NCI-H1105 treated with DMSO at 0.1 percent for 48 hours (cell line): ENCODE data around the gene ADGRF1.
A peak's percentile ranks its signal among the peaks of the same experiment; 100 is the strongest.

Experiments used
- DNase-seq: peaks from one replicate; lab custom pipeline; 2025; lab: John Stamatoyannopoulos, UW

The ADGRF1 gene

DNA sequence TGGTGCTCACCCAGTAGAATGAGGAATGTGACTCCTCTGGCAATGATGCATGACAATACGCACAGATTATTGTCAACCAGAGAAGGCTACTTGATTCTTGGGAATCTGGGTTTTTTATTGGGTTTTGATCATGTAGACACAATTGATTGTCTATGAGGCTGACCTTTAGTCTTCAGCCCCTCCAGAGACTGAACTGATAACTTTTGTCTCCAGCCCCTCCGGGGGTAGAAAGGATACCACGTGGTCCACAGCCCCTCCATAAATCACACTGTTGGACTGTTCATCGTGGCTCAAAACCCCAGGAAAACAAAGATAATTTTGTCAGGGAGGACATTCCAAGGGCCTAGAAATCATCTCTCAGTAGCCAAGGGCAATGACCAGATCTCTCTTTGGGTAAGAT is 62.9 kb downstream of the ADGRF1 start:
- DNase-seq = no peak

DNA sequence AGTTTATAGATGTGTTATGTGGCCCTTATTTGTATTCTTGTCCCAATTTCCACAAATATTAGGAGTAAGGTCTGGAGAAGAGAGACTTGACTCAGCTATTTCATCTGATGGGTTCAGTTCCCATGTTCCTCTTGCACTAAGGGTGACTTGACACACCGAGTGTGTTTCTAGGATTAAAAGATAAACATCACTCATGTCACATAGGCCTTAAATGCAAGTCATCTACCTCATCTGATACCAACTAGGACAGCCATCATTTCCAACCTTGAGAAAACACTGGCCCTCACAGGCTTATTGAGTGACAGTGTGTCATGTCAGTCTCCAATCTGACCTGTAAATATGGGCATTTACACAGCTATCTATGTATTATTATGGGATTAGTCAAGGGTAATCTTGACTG is 67.3 kb downstream of the ADGRF1 start:
- DNase-seq = no peak

DNA sequence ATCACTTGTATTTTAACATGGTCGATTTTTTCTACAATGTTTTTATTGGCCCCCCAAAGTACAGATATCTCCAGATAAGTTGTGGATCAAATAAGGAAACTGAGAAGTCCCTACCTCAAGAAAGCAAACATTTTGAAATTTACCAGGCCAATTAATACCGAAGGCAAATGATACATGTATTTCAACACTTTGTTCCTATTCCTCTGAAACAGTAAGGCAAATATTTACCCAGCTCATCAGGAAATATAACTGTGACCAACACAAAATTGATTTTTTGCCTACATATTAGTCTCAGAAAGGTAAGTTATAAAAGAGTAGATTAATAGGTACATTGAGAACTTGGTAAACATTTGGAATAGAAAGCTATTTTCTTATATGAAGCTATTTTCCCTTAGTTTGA is 69.1 kb downstream of the ADGRF1 start:
- no peak for DNase-seq

DNA sequence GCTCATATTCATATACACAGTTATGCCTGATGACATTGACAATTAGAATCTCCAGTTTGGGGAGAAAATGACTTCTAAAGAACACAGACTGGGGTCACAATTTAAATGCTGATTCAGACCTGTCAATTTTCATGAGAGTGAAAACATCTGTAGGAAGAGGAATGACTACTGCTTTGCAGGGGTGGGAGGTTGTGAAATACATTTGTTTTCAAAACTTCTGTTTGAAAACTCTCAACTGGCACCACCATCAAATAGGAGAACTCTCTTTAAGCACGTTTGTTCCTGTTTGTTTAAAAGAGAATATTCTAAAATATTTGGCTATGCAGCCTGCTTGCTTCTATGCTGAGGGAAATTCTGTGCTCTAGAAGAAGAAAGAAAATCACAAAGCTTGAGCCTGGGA is 69.6 kb downstream of the ADGRF1 start:
- DNase-seq = no peak

DNA sequence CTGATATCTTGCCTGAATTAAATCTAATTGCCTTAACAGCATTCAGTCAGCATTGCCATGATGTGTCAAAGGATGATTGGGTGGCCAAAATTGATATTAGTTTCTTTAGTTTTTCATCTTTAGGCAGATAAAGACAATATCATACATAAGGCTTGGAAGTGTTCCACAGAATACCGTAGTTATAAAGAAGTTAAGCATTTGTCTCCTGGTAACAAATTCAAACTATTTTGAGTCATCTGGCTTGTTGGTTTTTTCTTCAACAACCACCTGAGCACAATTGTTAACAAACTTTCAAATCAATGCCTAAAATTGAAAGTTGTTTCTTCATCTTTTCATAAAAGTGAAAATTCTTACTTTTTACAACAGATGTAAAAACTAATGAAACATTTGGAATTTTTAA is 72.9 kb downstream of the ADGRF1 start:
- no peak for DNase-seq

DNA sequence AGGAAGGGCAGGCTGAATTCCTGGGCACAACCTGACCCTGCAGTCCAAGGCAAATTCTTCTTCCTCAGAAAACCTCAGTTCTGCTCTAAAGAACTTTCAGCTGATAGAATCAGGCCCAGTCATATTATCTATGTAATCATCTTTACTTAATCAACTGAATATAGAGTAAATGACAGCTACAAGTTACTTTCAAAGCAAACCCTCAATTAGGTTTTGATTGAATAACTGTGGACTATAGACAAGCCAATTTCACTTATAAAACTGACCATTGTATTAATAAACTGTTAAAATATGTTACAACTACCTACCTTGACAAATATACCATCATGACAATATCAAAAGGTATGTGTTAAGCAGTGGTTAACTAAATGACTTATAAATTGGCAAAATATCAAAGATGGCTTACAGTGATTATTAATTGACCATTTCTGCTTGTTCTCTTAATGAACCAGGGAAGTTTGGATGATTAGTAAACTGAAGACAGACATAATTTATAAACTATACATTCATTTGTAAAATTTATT is 74.2 kb downstream of the ADGRF1 start:
- DNase-seq = no peak

DNA sequence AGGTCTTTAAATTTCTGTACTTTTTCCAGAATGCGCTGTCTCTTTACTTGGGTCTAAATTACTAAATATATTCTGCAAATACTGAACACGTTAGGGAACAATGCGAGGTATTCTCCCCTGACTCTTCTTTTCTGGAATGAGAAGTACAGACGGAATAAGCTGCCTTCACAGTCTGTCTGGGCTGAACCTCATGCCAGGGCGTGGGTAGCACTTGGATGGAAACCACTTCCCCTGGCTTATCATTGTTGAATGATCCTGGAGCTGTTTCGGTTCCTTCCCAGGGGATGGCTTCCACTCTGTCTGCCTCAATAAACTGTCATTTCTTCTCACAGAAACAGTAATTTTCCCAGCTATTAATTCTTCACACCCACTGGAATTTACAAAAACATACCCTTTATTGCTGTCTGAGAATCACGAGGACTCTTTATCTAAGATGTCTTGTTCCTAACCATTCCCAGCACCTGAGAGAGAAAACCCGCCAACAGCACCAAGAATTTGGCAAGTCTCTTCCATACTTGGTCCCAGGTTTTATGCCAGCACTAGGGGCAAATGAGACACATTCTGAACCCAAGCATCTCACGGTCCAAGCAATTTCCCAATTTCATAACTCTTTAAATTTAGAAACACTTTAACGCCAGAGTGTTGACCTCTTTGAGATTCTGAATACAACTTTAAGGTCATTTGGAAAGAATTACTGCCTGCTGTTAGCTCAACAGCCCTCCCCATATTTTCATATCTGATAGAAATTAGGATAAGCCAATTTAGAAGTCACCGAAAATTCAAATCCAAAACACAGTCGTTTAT is 77.2 kb downstream of the ADGRF1 start:
- no peak for DNase-seq

DNA sequence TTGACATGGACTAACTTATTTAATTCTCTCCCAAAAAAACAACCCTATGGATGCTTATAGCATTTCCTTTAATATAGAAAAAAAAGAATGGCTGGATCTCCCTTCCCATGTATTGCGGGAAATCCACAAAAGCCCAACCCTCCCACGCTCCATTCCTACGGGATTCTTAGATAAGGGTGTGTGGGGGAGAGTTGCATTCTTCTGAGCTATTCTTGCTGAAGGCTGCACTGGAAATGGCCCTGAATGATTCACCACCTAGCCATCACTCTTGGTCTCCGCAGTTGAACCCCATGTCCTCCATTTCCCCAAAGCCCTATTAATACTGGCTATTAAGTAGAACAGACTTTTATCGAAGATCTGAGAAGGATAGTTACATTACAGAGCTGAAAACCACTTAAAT is 78.5 kb downstream of the ADGRF1 start:
- no peak for DNase-seq

DNA sequence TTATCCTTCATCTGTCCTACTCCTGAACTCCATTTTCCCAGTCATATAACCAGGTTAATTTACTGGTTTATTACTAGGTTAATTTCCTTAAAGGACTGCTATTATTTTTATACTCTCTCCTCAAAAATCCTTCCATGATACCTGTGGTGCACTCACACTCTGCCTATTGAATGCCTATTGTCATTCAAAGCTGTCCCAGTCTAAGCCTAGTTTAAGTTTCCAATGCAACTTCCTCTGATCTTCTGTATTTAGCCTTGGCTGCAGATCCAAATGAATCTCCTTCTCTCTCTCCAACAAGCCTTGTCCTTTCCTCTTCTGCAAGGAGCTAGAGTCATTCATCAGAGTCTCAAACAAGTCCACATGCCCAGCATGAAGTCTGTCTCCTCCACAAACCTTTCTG is 79.1 kb downstream of the ADGRF1 start:
- no peak for DNase-seq

DNA sequence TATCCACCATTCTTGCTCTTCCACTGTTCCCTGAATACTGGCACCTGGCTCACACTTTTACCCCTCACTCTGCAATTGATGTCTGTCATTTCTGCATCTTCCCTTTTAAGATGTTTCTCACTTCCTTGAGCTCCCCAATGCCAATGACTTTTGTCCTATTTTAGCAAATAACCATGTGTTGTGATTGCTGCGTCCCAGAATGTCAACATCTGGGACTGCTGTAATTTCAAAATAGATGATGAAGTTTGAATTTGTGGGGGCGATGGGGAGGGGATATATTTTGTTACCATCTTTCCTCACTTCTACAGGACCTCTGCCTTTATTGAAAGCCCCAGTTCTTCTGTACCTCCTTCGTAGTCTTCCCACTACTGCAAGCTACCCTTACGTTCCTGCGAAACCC is 80.4 kb downstream of the ADGRF1 start:
- no peak for DNase-seq

DNA sequence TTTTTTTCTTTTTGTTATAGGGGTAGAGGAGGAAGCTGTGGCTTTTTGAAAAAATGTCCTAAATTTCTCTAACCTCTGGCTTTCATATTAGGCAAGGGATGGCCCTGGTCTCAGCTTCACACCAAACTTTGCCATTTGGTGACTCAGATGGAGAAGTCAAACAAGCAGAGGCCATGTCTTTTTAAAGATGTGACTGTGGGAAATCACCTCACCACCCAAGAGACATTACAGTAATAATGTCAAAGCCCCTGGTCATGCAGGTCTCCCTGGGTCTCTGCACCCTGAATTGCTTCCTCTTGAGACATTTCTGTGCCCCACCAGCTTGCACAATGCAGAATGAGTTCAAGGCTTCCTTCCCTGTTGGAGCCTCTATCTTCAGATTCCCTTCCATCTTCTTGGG is 80.9 kb downstream of the ADGRF1 start:
- no peak for DNase-seq

DNA sequence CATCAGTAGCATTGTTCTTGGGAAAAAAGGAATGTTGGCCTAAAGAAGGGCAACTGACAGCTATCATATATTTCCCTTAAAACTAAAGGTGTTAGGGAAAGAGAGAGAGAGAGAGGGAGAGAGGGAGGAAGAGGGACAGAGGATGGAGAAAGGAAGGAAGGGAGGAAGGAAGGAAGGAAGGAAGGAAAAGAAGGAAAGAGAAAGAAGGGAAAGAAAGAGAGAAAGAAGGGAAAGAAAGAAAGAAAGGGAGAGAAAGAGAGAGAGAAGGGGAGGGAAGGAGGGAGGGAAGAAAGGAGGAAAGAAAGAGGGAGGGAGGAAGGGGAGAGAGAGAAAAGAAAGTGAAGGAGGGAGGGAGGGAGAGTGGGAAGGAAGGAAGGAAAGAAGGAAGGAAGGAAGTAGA is 82.7 kb downstream of the ADGRF1 start:
- DNase-seq = no peak

DNA sequence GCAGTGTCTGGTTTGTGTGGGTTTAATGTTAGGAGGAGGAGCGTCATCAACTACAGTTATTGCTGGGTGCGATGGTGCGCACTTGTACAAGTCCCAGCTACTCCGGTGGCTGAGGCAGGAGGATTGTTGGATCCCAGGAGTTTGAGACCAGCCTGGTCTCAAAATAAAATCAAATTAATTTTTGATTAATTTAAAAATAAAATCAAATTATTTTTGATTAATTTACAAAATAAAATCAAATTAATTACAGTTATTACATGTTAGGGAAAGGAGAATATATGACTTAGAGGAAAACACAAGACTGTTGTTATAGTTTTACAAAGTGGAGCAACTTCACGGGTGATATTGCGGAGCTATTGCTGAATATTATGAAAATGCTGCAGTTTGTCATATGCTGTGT is 85.7 kb downstream of the ADGRF1 start:
- DNase-seq = no peak

DNA sequence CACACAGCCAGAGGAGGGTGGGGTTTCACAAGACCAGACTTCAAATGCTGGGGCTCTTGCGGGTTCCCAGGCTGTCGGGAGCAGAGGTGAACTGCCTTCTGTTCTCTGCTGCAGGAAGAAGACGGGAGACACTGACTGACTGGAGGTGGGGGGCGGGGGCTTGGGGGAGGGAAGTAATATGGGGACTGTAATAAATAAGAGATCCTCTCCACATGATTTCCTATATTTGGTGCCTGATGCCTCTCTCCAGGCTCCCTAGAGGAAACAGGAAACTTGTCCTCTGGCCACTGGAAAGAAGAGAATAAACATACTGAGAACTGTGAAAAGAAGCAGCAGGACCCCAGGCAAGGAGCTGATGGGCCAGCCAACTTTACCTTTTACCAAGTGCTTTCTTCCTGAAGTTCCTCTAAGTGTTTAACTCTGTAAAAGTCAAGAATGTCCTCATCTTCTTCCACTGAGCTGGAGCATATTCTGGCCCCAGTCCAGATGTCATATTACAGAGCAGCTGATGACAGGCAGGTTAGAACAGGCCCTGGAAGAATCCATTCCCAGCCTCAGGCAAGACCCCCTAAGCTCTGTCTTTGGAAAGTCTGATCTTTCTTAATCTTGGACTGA is 87.2 kb downstream of the ADGRF1 start:
- peak; percentile 94 for DNase-seq

DNA sequence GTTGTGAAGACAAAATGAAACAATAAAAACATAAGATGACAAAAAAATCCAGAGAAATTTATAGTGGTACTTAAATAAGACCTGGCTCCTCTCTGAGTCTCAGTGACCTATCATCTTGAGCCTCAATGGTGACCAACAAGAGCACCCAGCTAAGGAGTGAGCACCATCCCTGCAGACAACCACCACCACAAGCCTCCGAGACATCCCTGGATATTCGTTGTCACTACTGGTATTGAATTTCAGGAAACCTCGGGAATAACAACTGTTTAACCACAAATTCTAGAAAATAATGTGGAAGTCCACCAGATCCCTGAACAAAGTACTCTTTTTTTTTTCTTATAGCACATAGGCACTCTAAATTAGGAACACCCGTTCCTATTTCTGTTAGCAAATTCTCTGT is 88.2 kb downstream of the ADGRF1 start:
- DNase-seq = no peak

DNA sequence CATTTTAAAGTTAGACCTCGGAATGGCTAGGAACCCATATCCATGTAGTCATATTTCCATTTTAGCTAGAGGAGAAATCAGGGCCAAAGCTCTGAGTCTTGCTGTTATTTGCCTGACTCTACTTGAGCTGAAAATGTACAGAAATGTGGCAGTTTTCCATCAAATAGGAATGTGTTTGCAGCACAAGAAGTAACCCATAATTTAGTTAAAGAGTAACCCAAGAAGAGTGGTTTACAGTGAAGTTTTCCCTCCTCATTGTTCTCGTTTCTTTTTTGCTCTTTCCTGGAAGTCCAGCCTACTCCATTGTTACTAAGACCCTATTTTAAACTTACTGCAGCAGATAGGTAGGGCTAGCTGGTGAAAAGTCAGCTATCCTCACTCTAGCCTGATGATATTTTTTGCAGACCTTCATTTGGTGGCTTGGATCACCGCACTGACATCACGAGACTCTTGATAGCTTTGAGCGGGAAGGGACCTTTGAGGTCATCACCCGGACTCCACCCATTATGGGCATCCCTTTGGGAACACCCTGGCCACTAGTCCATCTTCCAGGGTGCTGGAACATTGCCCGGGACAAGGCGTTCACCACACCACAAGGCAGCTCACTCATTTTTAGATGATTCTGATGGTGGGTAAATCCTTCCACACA is 92.4 kb downstream of the ADGRF1 start:
- no peak for DNase-seq

DNA sequence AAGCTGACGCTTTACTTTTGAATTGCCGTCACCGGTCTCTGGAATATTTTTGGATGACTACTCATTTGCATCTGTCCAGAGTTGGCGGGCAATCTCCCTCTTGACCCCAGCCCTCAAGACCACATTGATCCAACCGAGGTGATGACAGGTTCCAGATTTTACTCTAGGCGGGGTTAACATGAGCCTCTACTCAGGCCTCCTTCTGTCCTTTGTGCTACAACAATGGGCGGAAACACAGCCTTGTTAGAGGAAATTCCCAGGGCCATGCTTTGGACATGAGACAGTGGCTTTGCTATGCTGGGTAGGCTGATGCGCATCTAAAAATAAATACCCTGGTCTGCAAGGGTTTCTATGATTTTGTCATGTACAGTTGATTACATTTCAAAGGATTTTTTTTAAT is 93.4 kb downstream of the ADGRF1 start:
- no peak for DNase-seq
